ENCODE measurements around the gene DLGAP1.

Gene DLGAP1

GRCh38 chr18:4450065-4450658 is 4.9 kb downstream of the DLGAP1 start:
- Histone ChIP-seq H3K27me3 (peaks cover 19% of the 10 kb centered on the region), H3K4me3 (ENCODE audit: low read depth, low read length) (no peak overlapping the region), H3K4me1 (no peaks in the 10 kb centered on the region), H3K36me3 (no peaks in the 10 kb centered on the region), H3K9me3 (no peaks in the 10 kb centered on the region)
- DNase-seq, result no peak
- no peak for TF ChIP-seq CTCF (IDR thresholded peaks at IDR 0.05; ENCODE audit: low read depth, low read length)

- no peak for TF ChIP-seq CTCF (IDR thresholded peaks at IDR 0.05; ENCODE audit: low read depth, low read length)
- no peaks in the 10 kb centered on the region for H3K27me3 ChIP-seq
- no peaks in the 10 kb centered on the region for H3K36me3 ChIP-seq
- H3K4me1 ChIP-seq, result no peaks in the 10 kb centered on the region
- no peak for DNase-seq
- H3K4me3 ChIP-seq (ENCODE audit: low read depth, low read length), result no peak overlapping the region
- H3K9me3 ChIP-seq, result no peaks in the 10 kb centered on the region
These were observed 9.2 kb downstream of the DLGAP1 start for GRCh38 chr18:4445902-4446301.

GRCh38 chr18:4444306-4444705 is 10.8 kb downstream of the DLGAP1 start:
- Histone ChIP-seq H3K27me3 (no peaks in the 10 kb centered on the region), H3K4me3 (ENCODE audit: low read depth, low read length) (no peak overlapping the region), H3K36me3 (no peaks in the 10 kb centered on the region), H3K4me1 (no peaks in the 10 kb centered on the region), H3K9me3 (no peaks in the 10 kb centered on the region)
- no peak for TF ChIP-seq CTCF (IDR thresholded peaks at IDR 0.05; ENCODE audit: low read depth, low read length)
- DNase-seq, result no peak

- no peaks in the 10 kb centered on the region for H3K9me3 ChIP-seq
- no peak for DNase-seq
- H3K36me3 ChIP-seq, result no peaks in the 10 kb centered on the region
- no peak overlapping the region for H3K4me3 ChIP-seq (ENCODE audit: low read depth, low read length)
- no peaks in the 10 kb centered on the region for H3K27me3 ChIP-seq
- no peak for TF ChIP-seq CTCF (IDR thresholded peaks at IDR 0.05; ENCODE audit: low read depth, low read length)
- H3K4me1 ChIP-seq, result no peaks in the 10 kb centered on the region
These were observed 14.0 kb downstream of the DLGAP1 start for GRCh38 chr18:4441098-4441497.

GRCh38 chr18:4438938-4439337 is 16.2 kb downstream of the DLGAP1 start:
- no peaks in the 10 kb centered on the region for H3K27me3 ChIP-seq
- no peaks in the 10 kb centered on the region for H3K36me3 ChIP-seq
- H3K4me3 ChIP-seq (ENCODE audit: low read depth, low read length), result no peak overlapping the region
- H3K4me1 ChIP-seq, result no peaks in the 10 kb centered on the region
- H3K9me3 ChIP-seq, result no peaks in the 10 kb centered on the region
- TF ChIP-seq CTCF (IDR thresholded peaks at IDR 0.05; ENCODE audit: low read depth, low read length), result no peak
- DNase-seq, result no peak

- H3K4me3 ChIP-seq (ENCODE audit: low read depth, low read length), result no peak overlapping the region
- TF ChIP-seq CTCF (IDR thresholded peaks at IDR 0.05; ENCODE audit: low read depth, low read length), result no peak
- no peak for DNase-seq
- H3K4me1 ChIP-seq, result no peaks in the 10 kb centered on the region
- H3K36me3 ChIP-seq, result no peaks in the 10 kb centered on the region
- H3K27me3 ChIP-seq, result no peaks in the 10 kb centered on the region
- H3K9me3 ChIP-seq, result no peaks in the 10 kb centered on the region
These were observed 21.4 kb downstream of the DLGAP1 start for GRCh38 chr18:4433717-4434116.
